HEK293T (cell line): Measurements from ENCODE around the gene MT1A.
"Not testable (repeated sequence)": the region's sequence is repeated elsewhere in the genome, so short reads cannot be mapped to it uniquely, and the experiment has no call there.

ENCODE experiments used
- CTCF ChIA-PET: fragments of 350-600 bp; formaldehyde crosslinking; extraction: SDS; loops from one replicate; lab custom pipeline; 2021; ENCODE audit warnings: antibody characterized with exemption, inconsistent platforms; lab: Yijun Ruan, JAX
- POLR2A ChIA-PET: fragments of 350-600 bp; formaldehyde crosslinking; extraction: SDS; loops from one replicate; lab custom pipeline; 2020; ENCODE audit warnings: antibody characterized with exemption, inconsistent platforms; lab: Yijun Ruan, JAX
- DNase-seq: peaks from one replicate; pipeline ENCODE4 v3.0.0; 2012; ENCODE audit warnings: mixed read lengths; ENCODE audit errors: extremely low spot score
- ARNT ChIP-seq: fragments of 450-650 bp; IDR thresholded peaks from 2 replicates; pipeline ENCODE4 v1.6.1; 2017; ENCODE audit warnings: mild to moderate bottlenecking
- BHLHE40 ChIP-seq: fragments of 450-650 bp; IDR thresholded peaks from 2 replicates; pipeline ENCODE4 v1.6.1; 2016; ENCODE audit warnings: mild to moderate bottlenecking, moderate library complexity, borderline replicate concordance
- CTBP1 ChIP-seq: fragments of 450-650 bp; IDR thresholded peaks from 2 replicates; pipeline ENCODE4 v1.6.1; 2016; ENCODE audit warnings: borderline replicate concordance
- ELF4 ChIP-seq: fragments of 450-650 bp; IDR thresholded peaks from 2 replicates; pipeline ENCODE4 v1.6.1; 2017; ENCODE audit warnings: antibody characterized with exemption
- FOXA1 ChIP-seq: fragments of 450-650 bp; IDR thresholded peaks from 2 replicates; pipeline ENCODE4 v1.6.1; 2016; ENCODE audit warnings: mild to moderate bottlenecking
- FOXK2 ChIP-seq: fragments of 450-650 bp; IDR thresholded peaks from 2 replicates; pipeline ENCODE4 v1.6.1; 2016; ENCODE audit warnings: mild to moderate bottlenecking
- FOXM1 ChIP-seq: fragments of 450-650 bp; IDR thresholded peaks from 2 replicates; pipeline ENCODE4 v1.6.1; 2017; ENCODE audit warnings: mild to moderate bottlenecking, borderline replicate concordance
- HDGF ChIP-seq: fragments of 450-650 bp; IDR thresholded peaks from 2 replicates; pipeline ENCODE4 v1.6.1; 2017; ENCODE audit warnings: antibody characterized with exemption, borderline replicate concordance
- L3MBTL2 ChIP-seq: fragments of 450-650 bp; conservative IDR thresholded peaks from 2 replicates; pipeline ENCODE4 v1.6.1; 2016; ENCODE audit warnings: mild to moderate bottlenecking
- LEF1 ChIP-seq: fragments of 450-650 bp; IDR thresholded peaks from 2 replicates; pipeline ENCODE4 v1.6.1; 2017; ENCODE audit warnings: mild to moderate bottlenecking, borderline replicate concordance
- NFRKB ChIP-seq: fragments of 450-650 bp; IDR thresholded peaks from 2 replicates; pipeline ENCODE4 v1.6.1; 2016; ENCODE audit warnings: mild to moderate bottlenecking, moderate library complexity
- PKNOX1 ChIP-seq: fragments of 450-650 bp; IDR thresholded peaks from 2 replicates; pipeline ENCODE4 v1.6.1; 2016
- SP1 ChIP-seq: fragments of 450-650 bp; IDR thresholded peaks from 2 replicates; pipeline ENCODE4 v1.6.1; 2017
- SUZ12 ChIP-seq: fragments of 450-650 bp; IDR thresholded peaks from 2 replicates; pipeline ENCODE4 v1.6.1; 2016; ENCODE audit warnings: mild to moderate bottlenecking
- TARDBP ChIP-seq: fragments of 450-650 bp; IDR thresholded peaks from 2 replicates; pipeline ENCODE4 v1.6.1; 2016
- ZNF384 ChIP-seq: fragments of 450-650 bp; IDR thresholded peaks from 2 replicates; pipeline ENCODE4 v1.6.1; 2016

Gene MT1A

GRCh38 chr16:56672761-56673536, 34.5 kb downstream of the MT1A start:
- POLR2A ChIA-PET = no interaction called here
- no peak for DNase-seq
- TF ChIP-seq FOXK2 (no peak), L3MBTL2 (no peak), SUZ12 (no peak), TARDBP (no peak), CTBP1 (no peak), ARNT (no peak), NFRKB (no peak)
- CTCF ChIA-PET = interaction anchor here (1.4 kb wide), 1 partner anchor 29 kb away, joined by 10 read pairs; no protein-coding TSS in a partner anchor

GRCh38 chr16:56673921-56674320, 35.5 kb downstream of the MT1A start:
- ChIA-PET CTCF (interaction anchor here (0.6 to 1.4 kb wide), 2 partner anchors 28 to 502 kb away, joined by 6 to 10 read pairs; no protein-coding TSS in a partner anchor), POLR2A (no interaction called here)
- no peak for DNase-seq
- TF ChIP-seq L3MBTL2 (no peak), CTBP1 (no peak), ELF4 (no peak)

- POLR2A ChIA-PET = not testable (repeated sequence)
- CTCF ChIA-PET = interaction anchor here (0.6 kb wide), 1 partner anchor 501 kb away, joined by 6 read pairs; no protein-coding TSS in a partner anchor
Observed at GRCh38 chr16:56674570-56674969, 36.1 kb downstream of the MT1A start.

GRCh38 chr16:56675685-56676210, 37.3 kb downstream of the MT1A start:
- CTCF ChIA-PET = no interaction called here
- DNase-seq = no peak
- TF ChIP-seq SP1 (no peak), SUZ12 (no peak), L3MBTL2 (no peak), NFRKB (no peak), FOXA1 (no peak), ARNT (no peak), BHLHE40 (no peak), HDGF (no peak), FOXM1 (no peak), FOXK2 (no peak), PKNOX1 (no peak), CTBP1 (no peak), ZNF384 (no peak), LEF1 (no peak), ELF4 (no peak), TARDBP (no peak)
- POLR2A ChIA-PET = no interaction called here

More at GRCh38 chr16:56674570-56674969, 36.1 kb downstream of the MT1A start:
- not testable (repeated sequence) for DNase-seq

GRCh38 chr16:56677474-56677873, 39.0 kb downstream of the MT1A start:
- CTCF ChIA-PET = interaction anchor here (0.6 kb wide), 1 partner anchor 101 kb away, joined by 3 read pairs; no protein-coding TSS in a partner anchor
- TF ChIP-seq ARNT = no peak
- TF ChIP-seq HDGF = no peak
- POLR2A ChIA-PET = no interaction called here
- no peak for DNase-seq

- ChIA-PET CTCF (interaction anchor here (0.6 kb wide), 1 partner anchor 15 kb away, joined by 4 read pairs; no protein-coding TSS in a partner anchor), POLR2A (no interaction called here)
- DNase-seq = no peak
- TF ChIP-seq FOXM1 = no peak
- no peak for TF ChIP-seq TARDBP
- TF ChIP-seq SP1 = no peak
- no peak for TF ChIP-seq L3MBTL2
- no peak for TF ChIP-seq FOXK2
- TF ChIP-seq LEF1 = no peak
- TF ChIP-seq ELF4 = no peak
- no peak for TF ChIP-seq PKNOX1
Observed at GRCh38 chr16:56679078-56679730, 40.7 kb downstream of the MT1A start.

GRCh38 chr16:56679818-56680217, 41.4 kb downstream of the MT1A start:
- no peak for DNase-seq
- CTCF ChIA-PET = interaction anchor here (0.6 kb wide), 1 partner anchor 15 kb away, joined by 4 read pairs; no protein-coding TSS in a partner anchor
- TF ChIP-seq CTBP1 (no peak), BHLHE40 (no peak), FOXA1 (no peak), SUZ12 (no peak), NFRKB (no peak), LEF1 (no peak), ZNF384 (no peak), PKNOX1 (no peak), HDGF (no peak), ELF4 (no peak), L3MBTL2 (no peak), SP1 (no peak), ARNT (no peak), FOXK2 (no peak), FOXM1 (no peak), TARDBP (no peak)
- POLR2A ChIA-PET = no interaction called here
